Activated naive CD8-positive, alpha-beta T cell treated with anti-CD3 and anti-CD28 coated beads, Interleukin-2, amount 50 U/mL, for 16 hours (primary cell): ENCODE data around the gene GMDS.

Experiments used
- DNase-seq: peaks from one replicate; pipeline ENCODE4 v3.0.0-alpha.2; 2020; ENCODE audit warnings: low read depth, low spot score

Gene GMDS

DNA sequence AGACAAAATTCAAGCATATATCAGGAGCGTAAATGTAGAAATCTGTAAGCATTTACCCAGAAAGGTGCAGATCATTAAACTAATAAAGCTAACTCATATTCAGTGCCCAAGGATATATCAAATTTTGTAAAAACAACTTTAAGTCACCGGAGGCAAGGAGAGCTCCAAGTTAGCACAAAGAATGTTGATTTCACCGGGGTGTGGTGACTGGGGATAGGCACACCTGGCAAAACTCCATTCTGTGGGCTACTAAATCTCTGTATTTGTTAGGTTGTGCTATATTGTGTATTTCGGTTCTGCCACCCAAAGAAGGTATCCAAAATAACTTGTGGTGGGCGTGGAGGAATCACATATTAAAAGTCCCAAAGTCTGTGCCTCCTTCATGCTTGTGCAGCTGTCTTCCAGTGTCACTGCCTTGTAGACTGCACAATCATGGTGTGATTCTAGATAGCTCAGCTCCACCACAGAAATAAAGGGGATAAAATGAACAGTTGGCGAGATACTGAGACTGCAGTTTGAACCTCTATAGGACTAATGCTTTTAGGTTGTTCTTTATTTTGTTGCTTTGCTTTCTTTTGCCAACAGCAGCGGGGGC is 111.6 kb downstream of the GMDS start:
- no peak for DNase-seq

DNA sequence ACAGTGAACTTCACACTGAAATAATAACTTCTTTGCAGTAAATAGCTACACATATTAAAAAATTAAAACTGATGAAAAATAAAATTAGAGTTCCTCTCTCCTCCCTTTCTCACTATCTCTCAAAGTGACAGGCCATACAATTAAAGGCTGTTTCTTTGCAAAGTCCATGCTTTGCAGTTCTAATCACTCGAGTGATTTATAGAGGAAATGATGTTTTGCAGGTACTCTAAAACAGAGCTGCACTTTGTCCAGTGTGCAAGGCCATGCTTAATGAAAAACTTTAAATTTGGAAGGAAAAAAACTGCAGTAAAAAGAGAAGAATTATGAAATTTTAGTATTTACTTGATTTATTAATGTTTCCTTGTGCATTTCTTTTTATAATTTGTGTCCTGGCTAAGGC is 112.5 kb downstream of the GMDS start:
- no peak for DNase-seq

DNA sequence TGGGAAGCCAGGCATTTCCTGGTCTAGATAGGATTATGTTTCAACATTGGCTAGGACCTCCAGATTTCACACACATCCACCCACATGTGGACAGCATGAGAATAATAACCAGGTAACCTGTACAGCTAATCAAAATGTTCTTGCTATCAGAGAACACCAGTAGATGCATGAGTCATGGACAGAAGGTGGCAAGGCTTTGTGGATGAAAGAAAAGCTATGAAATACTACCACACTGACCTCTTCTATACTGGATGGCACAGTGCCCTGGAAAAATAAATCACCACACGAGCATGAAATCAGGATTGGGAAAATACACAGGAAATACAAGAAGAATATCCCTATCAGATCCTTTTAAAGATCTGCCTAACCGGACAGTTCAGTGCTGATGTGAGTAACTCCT is 113.0 kb downstream of the GMDS start:
- DNase-seq: no peak

DNA sequence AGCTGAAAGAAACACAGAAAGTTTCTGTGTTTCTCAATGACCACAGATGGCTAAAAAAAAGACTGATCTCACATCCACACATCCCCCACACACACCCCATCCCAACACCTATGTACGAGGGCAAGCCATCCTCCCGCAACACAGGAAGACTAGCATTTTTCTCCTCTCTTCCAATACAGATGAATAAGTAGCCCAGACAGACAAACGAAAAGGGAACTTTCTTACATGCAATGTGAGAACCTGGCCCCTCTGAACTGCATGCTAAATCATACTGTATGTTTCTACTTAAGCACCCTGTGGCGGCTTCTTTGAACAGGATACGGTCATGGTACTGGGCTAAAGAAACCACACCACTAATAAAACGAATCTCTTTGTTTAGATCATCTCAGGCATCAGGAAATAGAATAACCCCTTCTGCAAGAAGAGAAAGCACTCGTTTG is 116.2 kb downstream of the GMDS start:
- no peak for DNase-seq

DNA sequence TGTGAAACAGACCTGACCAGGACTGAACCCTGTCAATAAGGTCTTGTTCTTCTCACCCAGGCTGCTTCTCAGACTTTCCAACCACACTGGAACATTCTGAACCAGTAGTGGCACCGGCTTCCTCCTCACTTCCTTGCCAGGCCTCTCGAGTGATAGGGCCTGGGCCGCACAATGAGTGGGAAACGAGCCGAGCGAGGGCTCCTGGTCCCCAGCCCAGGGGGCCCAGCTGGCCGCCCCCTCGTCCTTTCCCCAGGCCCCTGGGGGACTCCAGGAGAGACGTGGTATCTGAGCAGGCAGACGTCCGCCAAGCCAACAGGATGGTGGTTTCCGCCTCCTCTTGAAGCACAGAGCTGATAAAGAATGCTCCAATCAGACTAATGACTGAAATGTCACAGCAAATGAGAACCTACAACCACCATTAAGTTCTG is 117.9 kb downstream of the GMDS start:
- peak; percentile 20 for DNase-seq

DNA sequence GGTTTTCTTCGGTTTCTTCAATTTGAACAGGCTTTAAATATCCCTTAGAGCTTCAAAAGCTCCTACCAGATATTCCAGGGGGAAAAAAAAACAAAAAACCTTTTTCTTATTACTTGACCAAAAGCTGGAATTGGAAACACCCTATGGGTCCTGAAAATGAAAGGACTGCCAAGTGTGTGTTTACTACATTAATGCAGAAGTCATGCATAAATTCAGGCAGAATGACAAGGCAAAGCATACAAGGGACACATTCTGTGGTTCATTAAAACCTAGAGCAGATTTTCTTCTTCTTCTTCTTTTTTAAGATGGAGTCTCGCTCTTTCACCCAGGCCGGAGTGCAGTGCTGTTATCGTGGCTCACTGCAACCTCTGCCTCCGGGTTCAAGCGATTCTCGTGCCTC is 119.1 kb downstream of the GMDS start:
- no peak for DNase-seq

DNA sequence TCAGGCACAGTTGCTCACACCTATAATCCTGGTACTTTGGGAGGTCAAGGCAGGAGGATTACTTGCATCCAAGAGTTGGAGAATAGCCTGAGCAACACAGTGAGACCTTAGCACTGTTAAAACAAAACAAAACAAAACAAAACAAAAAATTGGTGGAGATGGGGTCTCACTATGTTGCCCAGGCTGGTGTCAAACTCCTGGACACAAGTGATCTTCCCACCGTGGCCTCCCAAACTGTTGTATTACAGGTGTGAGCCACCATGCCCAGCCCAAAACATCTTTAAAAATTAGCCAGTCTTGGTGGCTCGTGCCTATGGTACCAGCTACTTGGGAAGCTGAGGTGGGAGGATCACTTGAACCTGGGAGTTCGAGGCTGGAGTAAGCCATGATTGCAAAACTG is 120.2 kb downstream of the GMDS start:
- DNase-seq: no peak

DNA sequence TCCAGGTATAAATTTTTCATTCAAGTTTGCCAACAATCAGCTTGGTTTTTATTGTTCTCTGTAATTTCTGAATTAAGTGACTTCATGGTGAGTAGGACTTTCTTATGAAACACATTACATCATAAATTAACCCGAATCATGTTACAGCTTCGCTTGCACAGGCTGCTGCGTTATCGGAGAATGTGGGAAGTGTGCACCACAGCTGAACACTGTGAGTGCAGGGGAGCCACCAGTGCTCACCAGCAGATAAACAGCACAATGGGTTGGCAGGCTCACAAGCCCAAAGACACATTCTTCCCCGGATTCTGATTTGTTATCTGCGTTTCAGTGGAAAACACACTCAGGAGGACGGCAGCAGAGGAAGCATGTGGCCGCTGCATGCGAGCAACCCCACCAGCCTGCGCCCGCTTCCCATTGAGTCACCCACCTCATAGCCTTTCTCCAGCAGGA is 121.1 kb downstream of the GMDS start:
- DNase-seq: no peak

DNA sequence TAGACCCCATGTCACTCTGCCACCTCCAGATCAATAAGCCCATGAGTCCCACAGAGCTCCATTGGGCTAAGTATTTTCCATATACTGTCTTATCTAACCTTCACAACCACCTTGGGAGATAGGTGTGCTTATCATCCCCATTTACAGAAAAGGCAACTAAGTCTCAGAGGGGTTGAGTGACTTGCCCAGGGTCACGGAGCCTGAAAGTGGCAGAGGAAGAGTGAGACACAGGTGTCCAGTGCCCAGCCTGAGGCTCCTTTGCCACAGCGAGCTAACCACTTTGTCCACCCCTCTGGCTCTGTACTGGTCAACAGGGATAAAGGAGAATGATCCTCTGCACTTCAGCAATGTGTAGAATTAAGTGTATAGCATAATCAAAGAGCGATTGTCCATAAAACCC is 124.5 kb downstream of the GMDS start:
- no peak for DNase-seq

DNA sequence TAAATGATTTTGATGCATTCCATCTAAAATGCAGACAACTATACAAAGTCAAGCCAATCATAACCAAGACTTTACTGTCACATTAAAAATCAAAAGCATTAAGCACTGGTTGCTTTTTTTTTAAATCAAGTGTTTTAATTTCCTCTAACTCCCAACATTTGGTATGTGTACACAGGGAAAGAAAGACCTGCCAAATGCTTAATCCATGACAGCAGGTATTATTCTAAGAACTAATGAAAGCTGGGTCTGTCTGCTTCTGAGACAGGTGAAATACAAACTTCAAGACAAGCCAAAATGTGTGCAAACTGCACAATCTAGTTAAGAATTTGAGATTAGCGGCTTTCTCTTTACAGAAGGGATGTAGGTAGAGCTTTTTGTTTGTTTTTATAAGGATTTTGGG is 126.1 kb downstream of the GMDS start:
- no peak for DNase-seq

DNA sequence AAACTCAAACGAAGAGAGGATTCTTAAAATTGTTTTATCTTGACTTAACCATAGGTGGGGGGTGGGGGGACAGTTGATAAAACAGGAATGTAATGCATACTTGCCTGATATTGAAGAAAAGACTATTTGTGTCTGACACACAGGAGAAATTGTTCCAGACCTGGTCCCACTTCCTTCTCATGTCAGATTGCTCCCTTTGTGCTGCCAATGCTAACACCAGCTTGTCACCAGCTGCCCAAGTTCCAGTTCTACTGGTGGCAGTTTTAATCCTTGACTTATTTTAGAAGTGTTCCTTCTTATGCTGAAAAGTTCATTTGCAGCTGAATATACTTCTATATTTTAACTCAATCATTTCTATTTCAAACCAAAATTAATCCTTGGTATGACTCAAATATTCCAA is 127.3 kb downstream of the GMDS start:
- DNase-seq: no peak

DNA sequence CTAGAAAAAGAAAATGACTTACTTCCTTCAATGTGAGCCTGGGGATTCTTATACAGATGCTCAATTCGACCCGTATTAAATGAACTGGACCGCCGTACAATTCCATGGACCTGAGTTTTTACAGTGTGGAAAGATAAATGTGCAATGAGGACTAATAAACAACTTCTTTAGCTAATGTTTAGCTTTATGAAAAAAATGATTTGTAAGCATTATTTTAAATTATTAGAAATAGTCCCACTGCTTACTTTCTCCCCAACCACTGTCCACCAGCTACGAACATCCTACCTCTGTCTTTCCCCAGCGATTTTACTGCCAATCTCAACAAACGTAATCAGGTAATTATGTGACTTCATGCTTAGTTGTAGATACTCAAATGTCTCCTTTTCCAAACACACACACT is 128.0 kb downstream of the GMDS start:
- DNase-seq: no peak

DNA sequence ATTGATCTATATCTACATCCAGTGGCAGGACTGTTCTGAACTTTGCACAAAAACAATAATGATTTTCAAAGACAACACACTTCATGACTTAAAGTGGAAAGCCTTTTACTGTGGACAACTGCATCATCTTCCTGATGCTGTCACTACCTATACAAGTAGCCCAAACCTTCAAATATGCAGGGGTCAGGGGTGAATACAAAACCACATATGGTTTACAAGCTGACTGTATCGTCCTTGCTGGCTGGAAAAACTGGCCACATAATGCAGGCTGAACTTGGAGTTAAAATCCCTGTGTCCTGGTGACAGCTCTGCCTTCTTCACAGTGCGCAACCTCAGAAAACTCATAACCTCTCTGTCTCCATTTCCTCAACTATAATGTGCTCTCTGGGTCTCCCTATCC is 128.9 kb downstream of the GMDS start:
- no peak for DNase-seq

DNA sequence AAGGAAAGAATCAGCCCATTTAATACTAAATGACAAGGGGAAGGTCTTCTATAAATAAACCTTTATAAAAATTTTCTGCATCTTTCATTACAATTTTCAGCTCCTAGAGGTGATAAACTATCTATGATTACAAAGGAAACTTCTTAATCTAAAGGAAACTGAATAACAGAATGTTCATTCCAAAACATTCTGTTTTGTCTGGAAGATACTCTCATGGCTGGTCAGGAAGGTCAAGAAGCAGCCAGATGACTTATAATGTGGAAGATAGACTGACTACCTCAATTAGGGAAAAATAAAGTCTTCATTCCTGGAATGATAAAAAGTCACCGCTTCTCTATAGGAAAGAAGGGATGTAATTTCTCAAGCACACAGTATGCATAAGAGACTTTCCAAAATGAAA is 131.3 kb downstream of the GMDS start:
- no peak for DNase-seq

DNA sequence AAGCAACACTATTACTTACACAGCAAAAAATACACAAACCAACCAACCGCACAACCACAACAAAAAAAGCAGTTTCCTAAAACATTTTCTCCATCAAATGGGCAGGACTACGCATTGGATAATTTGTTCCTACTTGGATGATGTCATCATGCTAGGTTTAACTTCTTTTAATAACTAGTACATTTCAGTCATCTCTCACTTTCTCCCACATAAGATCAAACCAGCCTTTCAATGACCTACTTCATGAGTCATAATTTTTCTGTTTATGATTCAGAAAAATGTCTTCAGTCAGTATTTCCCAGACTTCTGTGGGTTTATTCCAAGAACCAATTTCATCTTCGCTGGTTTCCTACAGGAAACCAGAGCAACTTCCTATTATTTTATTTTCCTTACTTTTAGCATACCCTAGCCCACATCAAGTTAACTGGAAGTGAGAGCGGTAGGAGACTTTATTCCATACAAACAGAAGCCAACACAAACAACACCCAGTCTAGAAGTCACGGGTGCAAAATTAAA is 134.2 kb downstream of the GMDS start:
- DNase-seq: no peak

DNA sequence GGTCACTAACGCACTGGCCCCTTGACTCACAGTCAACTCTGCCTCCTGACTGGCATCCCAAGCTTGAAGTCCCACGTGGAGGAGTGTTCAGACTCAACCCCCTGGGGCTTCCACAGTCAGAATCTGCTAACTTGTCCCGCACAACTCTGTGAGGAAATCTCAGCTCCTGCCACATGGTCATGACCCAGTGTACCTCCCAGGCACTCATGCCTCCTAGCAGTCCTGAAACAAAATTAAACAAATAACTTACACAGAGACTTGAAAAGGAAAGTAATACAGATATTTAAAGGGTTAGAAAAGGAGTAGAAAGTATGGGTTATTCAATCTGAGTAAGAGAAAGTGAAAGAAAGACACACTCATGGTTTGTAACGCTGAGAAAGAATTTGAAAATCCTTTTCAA is 134.9 kb downstream of the GMDS start:
- no peak for DNase-seq

DNA sequence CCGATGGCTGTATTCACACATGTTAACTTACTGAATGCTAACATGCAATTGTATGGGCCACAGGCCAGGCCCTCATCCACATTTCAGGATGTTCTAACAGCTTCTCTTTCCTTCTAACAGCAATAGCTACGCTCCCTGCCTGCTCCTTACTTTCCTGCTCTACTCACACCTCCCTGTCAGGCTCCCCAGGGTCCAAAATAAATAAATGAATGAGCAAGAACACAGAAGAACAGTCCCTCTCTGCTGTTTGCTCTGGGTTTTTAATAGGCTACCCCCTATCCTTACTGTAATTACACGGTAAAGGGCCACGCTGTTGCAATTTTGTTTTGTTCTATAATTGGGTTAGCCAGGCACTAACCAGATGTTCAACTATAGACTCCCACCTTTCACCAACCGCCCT is 135.6 kb downstream of the GMDS start:
- no peak for DNase-seq

DNA sequence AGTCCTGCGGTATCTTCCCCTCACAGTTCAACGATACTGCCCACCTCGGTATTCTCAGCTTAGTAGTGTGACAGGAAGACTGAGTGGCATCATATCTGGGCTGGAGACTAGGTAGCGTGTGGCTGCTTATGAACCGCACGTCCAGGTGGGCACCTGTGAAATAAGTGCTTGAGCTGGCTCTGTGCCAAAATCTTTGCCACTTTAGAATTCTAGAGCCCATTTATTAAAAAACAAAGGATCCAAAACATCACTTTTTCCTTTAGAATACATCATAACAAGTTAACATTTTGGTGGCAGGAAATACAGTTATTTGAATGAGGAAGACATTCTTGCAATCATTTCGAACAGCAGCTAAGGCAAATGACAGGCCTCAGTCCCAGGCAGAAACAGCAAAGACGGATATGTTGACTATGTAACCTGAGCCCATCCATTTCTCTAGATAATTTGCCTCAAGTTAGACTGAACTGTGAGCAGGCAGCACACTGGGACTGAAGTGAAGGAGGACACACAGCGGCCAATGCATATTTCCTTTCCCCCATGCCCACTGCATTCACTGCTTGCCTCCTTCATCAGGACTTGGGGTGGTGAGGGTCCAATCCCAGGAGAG is 136.6 kb downstream of the GMDS start:
- no peak for DNase-seq

DNA sequence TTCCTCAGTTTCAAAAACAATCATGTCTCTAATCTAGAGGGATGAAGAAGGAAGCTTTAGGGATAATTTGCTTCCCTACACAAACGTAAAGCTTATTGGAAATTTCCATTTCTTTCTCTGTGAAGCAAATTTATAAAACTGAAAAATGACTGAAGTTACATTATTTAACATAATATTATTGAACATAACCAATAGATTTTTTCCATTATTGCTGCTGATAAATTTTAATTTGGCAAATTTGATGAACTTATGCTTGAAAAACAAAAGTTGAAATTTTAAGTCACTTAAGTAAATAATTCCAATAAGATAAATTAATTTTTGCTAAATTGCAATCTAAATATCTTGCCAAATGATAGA is 140.9 kb downstream of the GMDS start:
- DNase-seq: no peak

DNA sequence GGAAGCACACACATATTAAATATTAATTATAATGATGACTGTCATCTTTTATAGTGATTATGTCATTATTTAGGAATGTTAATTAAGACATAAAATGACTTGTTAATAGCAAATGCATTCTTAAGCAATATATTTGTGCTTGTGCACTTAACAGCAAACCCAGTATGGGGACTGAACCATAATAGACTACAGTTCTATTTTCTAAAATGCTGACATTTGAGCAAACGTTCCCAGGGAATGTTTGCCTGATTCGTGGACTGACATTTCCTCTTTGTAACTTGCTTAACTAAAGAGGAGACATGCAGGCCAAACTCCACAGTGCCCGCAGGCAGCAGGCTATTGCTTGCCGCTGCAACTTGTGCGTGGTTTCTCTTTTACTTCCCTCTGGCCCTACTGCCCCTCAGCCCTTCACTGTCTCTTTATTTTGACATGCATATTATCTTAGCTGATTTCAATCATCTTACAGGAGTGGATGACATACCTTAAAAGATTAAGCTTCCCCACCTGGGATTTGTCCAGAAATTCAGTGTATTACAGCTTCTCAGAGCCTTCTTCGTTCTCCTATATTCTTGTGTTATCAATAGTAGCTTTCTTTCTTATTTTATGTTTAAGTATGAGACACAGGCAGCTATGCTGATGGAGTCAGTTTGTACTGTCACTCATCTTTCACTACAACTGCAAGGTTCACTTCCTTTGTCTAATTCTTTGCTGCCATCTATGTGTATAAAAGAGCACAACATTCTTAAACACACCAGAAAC is 141.5 kb downstream of the GMDS start:
- DNase-seq: no peak

DNA sequence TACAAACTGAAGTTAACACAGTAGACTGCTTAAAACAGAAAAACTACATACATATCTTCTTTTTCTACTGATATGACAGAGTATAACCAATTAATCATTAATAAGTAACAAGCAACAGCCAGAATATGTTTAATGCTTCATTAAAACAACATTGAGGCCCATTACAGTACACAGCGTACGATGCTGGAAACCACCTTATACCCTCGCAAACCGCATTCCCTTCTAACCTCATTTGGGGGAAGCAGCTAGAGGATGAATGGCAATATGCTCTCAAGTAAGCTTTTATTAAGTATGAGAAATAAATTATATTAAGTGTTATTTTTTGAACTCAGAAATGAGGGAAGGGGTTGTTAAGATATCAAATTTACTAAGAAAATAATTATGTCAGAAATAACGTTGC is 142.4 kb downstream of the GMDS start:
- DNase-seq: no peak

DNA sequence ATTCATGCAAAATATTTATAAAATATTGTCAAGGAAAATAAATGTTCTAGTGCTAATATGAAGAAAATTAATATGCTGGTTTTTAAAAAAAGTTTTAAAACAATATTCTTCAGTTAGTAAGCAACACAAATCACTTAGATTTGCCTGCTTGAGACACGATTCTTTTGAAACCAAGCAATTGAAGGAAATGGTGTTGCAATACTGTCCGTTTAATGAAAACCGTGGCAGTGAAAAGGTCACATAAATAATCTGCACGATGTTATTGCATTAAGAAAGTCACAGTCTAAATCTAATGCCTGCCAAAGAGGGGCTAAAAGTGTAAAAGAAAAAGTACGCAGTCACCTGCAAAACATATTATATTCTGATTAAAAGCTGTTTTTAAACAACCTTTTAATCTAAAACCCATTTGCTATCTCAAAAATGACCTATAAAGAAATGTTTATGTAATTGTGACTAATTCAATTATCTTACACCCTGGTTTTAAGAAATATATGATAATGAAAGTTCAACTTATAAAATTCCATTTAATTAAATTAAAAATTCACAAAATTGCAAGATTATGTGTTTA is 143.0 kb downstream of the GMDS start:
- no peak for DNase-seq

DNA sequence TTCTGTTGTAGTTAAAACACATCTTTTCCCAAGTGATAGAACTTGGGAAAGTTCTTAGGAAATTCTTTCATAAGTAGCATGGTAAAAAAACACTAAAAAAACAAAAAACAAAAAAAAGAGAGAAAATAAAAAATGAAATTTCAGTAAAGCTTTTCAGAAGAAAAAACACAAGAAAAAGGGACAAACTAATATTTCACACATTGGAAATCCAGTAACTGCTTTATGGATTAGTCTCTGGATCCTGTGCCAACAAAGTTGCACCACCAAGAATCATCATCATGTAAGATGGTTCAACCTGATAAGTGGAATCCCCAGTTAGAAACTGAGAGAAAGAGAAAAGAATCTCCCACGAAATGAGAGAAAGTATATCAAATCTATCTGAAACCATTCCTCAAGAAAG is 144.2 kb downstream of the GMDS start:
- DNase-seq: no peak
